Sigmoid colon (tissue), 4 donors: ENCODE data around the gene F8A1.

Experiments used
- CTCF ChIP-seq, 4 experiments: fragments of 450-650 bp in 3 of 4; fragments of 200-600 bp in 1 of 4; IDR thresholded peaks; one replicate each; pipeline ENCODE4 v1.5.1; 2016 to 2019; ENCODE audit warnings: antibody characterized with exemption in 4 of 4, mild to moderate bottlenecking in 3 of 4, moderate library complexity in 2 of 4
- POLR2AphosphoS5 ChIP-seq, 4 donors: sonication (generic); formaldehyde crosslinking; IDR thresholded peaks; one replicate each; pipeline ENCODE4 v1.6.1; 2017; ENCODE audit warnings: antibody characterized with exemption in 4 of 4

GRCh38 chrX:154892296-154892695, 6.1 kb downstream of the F8A1 start:
- TF ChIP-seq CTCF (IDR thresholded peaks at IDR 0.05) = no peak
- TF ChIP-seq POLR2AphosphoS5 (IDR thresholded peaks at IDR 0.05) = no peak
